SU-DHL-6 (cell line): ENCODE results near the gene IRF2BPL.

Source experiments
- H2AFZ ChIP-seq: fragments of 200-600 bp; sonication (generic); 2 replicates; pipeline ENCODE4 v1.6.1; 2014; ENCODE audit warnings: low read depth, mild to moderate bottlenecking, moderate library complexity, mixed read lengths, antibody characterized with exemption, low read length; ENCODE audit not compliant: severe bottlenecking
- H3F3A ChIP-seq: fragments of 200-600 bp; shearing (Covaris generic); 2 replicates; pipeline ENCODE4 v1.6.0; 2016; ENCODE audit warnings: antibody characterized with exemption, mild to moderate bottlenecking; ENCODE audit not compliant: insufficient read depth
- H3K27ac ChIP-seq: fragments of 200-600 bp; sonication (generic); 2 replicates; pipeline ENCODE4 v1.5.1; 2016; ENCODE audit warnings: low read depth, mild to moderate bottlenecking, low read length, moderate library complexity, mixed read lengths
- H3K27me3 ChIP-seq: fragments of 200-600 bp; sonication (generic), shearing (Covaris generic); 2 replicates; pipeline ENCODE4 v1.6.0; 2014; ENCODE audit warnings: mild to moderate bottlenecking, low read length
- H3K36me3 ChIP-seq: fragments of 200-600 bp; sonication (generic); 2 replicates; pipeline ENCODE4 v1.6.1; 2014; ENCODE audit warnings: mild to moderate bottlenecking, low read length, mixed read lengths
- H3K4me2 ChIP-seq: fragments of 300-600, 200-600 bp; shearing (Covaris generic), sonication (generic); 2 replicates; pipeline ENCODE4 v1.6.0; 2014; ENCODE audit warnings: low read length, low read depth, mild to moderate bottlenecking; ENCODE audit not compliant: poor library complexity, severe bottlenecking
- H3K4me3 ChIP-seq: fragments of 200-600 bp; sonication (generic); 2 replicates; pipeline ENCODE4 v1.5.1; 2014; ENCODE audit warnings: antibody characterized with exemption, low read length, mild to moderate bottlenecking, mixed read lengths; ENCODE audit not compliant: insufficient read depth, poor library complexity, severe bottlenecking
- H3K79me2 ChIP-seq: fragments of 200-600 bp; sonication (generic); 2 replicates; pipeline ENCODE4 v1.6.1; 2014; ENCODE audit warnings: mild to moderate bottlenecking, low read length, moderate library complexity; ENCODE audit not compliant: insufficient read depth
- H3K9ac ChIP-seq: fragments of 200-600 bp; sonication (generic); 2 replicates; pipeline ENCODE4 v1.7.0; 2014; ENCODE audit warnings: mild to moderate bottlenecking, low read length
- H3K9me2 ChIP-seq: fragments of 200-600 bp; sonication (generic); replicated peaks from 2 replicates; pipeline ENCODE4 v1.6.1; 2014; ENCODE audit warnings: low read length; ENCODE audit not compliant: insufficient read depth
- H3K9me3 ChIP-seq: fragments of 200-600 bp; sonication (generic); 2 replicates; pipeline ENCODE4 v1.6.1; 2014; ENCODE audit warnings: low read length, mixed read lengths; ENCODE audit not compliant: insufficient read depth
- H4K20me1 ChIP-seq: fragments of 200-600 bp; sonication (generic); 2 replicates; pipeline ENCODE4 v1.6.1; 2014; ENCODE audit warnings: low read depth, mild to moderate bottlenecking, antibody characterized with exemption, low read length, moderate library complexity, mixed read lengths
- EZH2phosphoT487 ChIP-seq: fragments of 200-600 bp; sonication (generic), shearing (Covaris generic); conservative IDR thresholded peaks from 2 replicates; pipeline ENCODE4 v1.6.1; 2018; ENCODE audit warnings: mild to moderate bottlenecking, antibody characterized with exemption, low read length, moderate library complexity, mixed read lengths
- TF ChIP-seq, protein P1 (sequence below): fragments of 200-600 bp; sonication (generic); IDR thresholded peaks from one replicate; pipeline ENCODE4 v1.5.1; 2017; ENCODE audit warnings: antibody characterized with exemption, mild to moderate bottlenecking, low read length, moderate library complexity; ENCODE audit not compliant: insufficient read depth, poor library complexity, severe bottlenecking

IRF2BPL gene

GRCh38 chr14:77004711-77005460 lies 23.6 kb downstream of the IRF2BPL start:
- Histone ChIP-seq H3K4me2 (no peak overlapping the region), H3K9ac (no peak overlapping the region), H3K27ac (no peak overlapping the region), H4K20me1 (no peaks in the 10 kb centered on the region), H3K36me3 (no peaks in the 10 kb centered on the region), H3K9me3 (no peaks in the 10 kb centered on the region), H2AFZ (no peak overlapping the region), H3F3A (no peaks in the 10 kb centered on the region), H3K79me2 (no peaks in the 10 kb centered on the region), H3K9me2 (no peaks in the 10 kb centered on the region), H3K4me3 (no peak overlapping the region), H3K27me3 (no peaks in the 10 kb centered on the region)
- TF ChIP-seq, protein P1, sequence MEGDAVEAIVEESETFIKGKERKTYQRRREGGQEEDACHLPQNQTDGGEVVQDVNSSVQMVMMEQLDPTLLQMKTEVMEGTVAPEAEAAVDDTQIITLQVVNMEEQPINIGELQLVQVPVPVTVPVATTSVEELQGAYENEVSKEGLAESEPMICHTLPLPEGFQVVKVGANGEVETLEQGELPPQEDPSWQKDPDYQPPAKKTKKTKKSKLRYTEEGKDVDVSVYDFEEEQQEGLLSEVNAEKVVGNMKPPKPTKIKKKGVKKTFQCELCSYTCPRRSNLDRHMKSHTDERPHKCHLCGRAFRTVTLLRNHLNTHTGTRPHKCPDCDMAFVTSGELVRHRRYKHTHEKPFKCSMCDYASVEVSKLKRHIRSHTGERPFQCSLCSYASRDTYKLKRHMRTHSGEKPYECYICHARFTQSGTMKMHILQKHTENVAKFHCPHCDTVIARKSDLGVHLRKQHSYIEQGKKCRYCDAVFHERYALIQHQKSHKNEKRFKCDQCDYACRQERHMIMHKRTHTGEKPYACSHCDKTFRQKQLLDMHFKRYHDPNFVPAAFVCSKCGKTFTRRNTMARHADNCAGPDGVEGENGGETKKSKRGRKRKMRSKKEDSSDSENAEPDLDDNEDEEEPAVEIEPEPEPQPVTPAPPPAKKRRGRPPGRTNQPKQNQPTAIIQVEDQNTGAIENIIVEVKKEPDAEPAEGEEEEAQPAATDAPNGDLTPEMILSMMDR: no peak
- TF ChIP-seq EZH2phosphoT487: no peak

DNA sequence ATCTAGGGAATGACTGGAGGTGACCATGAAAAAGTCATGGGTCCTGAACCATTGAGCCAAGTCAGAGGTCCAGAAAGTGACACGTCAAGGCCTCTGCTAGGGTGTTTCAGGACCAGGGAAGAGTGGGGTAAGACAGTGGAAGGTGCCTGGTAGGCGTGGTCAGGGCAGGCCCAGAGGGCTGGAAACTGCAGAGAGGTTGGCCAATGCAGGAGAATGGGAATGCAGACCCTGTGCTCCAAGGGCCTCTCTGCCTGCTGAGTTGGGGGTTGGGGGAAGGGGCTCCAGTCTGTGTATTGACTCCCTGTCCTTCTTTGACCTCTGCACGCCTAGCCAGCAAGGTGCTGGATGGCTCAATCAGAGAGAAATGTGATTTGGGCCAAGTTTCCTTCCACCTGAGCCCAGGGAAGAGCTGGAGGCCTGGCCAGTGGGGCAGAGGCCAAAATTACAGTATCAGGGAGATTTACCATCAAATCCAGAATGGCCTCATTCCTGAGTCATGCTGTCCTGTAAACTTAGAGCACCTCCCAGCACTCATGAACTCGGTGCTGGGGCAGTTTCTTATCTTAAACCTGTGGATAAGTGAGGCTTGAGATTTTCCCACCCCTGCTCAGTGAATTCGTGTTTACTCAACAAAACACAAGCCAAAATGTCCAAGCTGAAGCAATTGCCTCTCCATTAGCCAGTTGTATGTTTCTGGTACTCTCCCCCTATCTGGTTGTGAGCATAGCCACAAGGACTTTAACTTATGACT lies 24.4 kb downstream of the IRF2BPL start:
- Histone ChIP-seq H3K9me2 (no peaks in the 10 kb centered on the region), H3K4me2 (no peak overlapping the region), H4K20me1 (no peaks in the 10 kb centered on the region), H3K79me2 (no peaks in the 10 kb centered on the region), H3K36me3 (no peaks in the 10 kb centered on the region), H2AFZ (no peak overlapping the region), H3K9ac (no peak overlapping the region), H3K4me3 (no peak overlapping the region), H3F3A (no peaks in the 10 kb centered on the region), H3K9me3 (no peaks in the 10 kb centered on the region), H3K27me3 (no peaks in the 10 kb centered on the region), H3K27ac (no peak overlapping the region)
- no peak for TF ChIP-seq EZH2phosphoT487
- TF ChIP-seq, protein P1: no peak

DNA sequence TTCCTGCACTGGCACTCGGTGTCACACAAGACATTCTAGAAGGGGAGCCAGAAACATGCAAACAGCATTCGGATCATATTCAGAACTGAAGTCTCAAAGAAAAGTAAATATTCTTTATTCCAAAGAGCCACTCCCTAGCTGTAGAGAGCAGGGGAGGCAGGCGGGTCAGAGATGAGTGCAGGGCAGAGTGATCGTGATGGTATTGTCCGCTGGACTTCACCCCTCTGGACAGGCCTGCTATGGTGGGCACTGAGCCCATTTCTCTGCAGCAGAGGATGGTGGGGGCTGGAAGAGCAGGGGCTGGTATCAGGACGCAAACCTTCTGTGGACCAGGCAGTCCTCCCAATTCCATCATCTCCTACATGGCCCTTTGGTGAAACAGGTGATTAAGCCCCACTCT lies 25.6 kb downstream of the IRF2BPL start:
- no peaks in the 10 kb centered on the region for H3F3A ChIP-seq

More for the DNA sequence above, 25.6 kb downstream of the IRF2BPL start:
- H3K27ac ChIP-seq: no peak overlapping the region
- H3K79me2 ChIP-seq: no peaks in the 10 kb centered on the region
- H3K9ac ChIP-seq: no peak overlapping the region
- no peak overlapping the region for H3K4me3 ChIP-seq
- no peaks in the 10 kb centered on the region for H4K20me1 ChIP-seq
- no peak overlapping the region for H2AFZ ChIP-seq
- no peak overlapping the region for H3K4me2 ChIP-seq
- no peak for TF ChIP-seq EZH2phosphoT487
- TF ChIP-seq, protein P1: no peak
- no peaks in the 10 kb centered on the region for H3K36me3 ChIP-seq
- no peaks in the 10 kb centered on the region for H3K9me3 ChIP-seq
- no peaks in the 10 kb centered on the region for H3K27me3 ChIP-seq
- H3K9me2 ChIP-seq: no peaks in the 10 kb centered on the region
